Renal pelvis (tissue), 4 donors: ENCODE data around the gene GPHN. TPM values are rescaled to one million over a fixed set of nuclear protein-coding genes. Genes with fewer than 3 reads are reported as not detected.
A peak's percentile ranks its signal among the peaks of the same experiment; 100 is the strongest.
"Not testable (repeated sequence)": the region's sequence is repeated elsewhere in the genome, so short reads cannot be mapped to it uniquely, and the experiment has no call there.

Experiments
- DNase-seq: peaks from one replicate; pipeline ENCODE4 v3.0.0-alpha.2; 2013
- polyA plus RNA-seq, 3 donors: library from polyadenylated mRNA; unstranded; fragments of 120-200 nt; gene quantifications; one replicate each; pipeline ENCODE4 v1.2.1, GENCODE V29; 2013; ENCODE audit not compliant: insufficient read length in 3 of 3

Gene GPHN
- polyA plus RNA-seq, 3 donors: 70.3 to 83.7 (median 71.6) TPM

GRCh38 chr14:66651536-66652220, 143.7 kb downstream of the GPHN start:
- DNase-seq: no peak

DNA sequence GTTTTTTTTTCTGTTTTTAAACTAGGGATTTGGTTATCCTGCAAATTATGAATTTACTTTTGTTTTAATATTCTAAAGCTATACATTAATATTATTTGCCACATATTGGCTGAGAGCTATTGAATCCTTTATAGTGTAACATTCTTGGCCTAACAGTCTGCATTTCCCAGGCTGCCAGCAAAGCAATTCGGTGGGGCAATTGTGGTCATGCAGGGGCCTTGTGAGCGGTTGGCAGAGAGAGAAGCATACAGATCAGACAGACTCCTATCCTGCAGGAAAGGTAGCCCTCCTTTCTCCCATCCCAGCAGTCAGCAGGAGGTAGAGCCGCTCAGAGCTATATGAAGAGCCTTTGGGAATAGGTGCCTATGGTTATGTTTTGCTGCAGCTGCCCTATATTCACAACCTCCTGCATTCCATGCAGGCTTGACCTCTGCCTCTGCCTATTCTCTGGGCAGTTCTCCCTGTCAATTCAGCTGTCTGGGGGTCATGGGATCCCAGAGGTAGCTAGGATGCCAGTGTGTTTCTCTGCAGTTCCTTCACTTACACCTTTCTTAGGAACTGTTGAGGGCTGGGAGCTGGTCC, 144.7 kb downstream of the GPHN start:
- DNase-seq: no peak

- no peak for DNase-seq
These were observed 149.8 kb downstream of the GPHN start for GRCh38 chr14:66657780-66658179.

DNA sequence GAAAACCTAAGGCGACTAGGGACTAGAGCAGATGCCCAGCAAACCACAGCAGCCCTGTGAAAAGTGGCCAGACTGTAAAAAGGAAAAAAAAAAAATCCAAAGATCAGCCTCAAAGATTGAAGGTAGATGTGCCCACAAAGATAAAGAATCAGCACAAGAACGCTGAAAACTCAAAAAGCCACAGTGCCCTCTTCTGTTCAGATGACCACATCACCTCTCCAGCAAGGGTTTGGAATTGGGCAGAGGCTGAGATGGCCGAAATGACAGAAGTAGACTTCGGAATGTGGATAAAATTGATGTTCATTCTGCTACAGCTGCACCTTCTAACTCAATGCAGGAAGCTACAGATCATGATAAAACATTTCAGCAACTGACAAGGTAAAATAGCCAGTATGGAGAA, 154.4 kb downstream of the GPHN start:
- DNase-seq: no peak

- DNase-seq: no peak
These were observed 169.8 kb downstream of the GPHN start for GRCh38 chr14:66677780-66678179.

DNA sequence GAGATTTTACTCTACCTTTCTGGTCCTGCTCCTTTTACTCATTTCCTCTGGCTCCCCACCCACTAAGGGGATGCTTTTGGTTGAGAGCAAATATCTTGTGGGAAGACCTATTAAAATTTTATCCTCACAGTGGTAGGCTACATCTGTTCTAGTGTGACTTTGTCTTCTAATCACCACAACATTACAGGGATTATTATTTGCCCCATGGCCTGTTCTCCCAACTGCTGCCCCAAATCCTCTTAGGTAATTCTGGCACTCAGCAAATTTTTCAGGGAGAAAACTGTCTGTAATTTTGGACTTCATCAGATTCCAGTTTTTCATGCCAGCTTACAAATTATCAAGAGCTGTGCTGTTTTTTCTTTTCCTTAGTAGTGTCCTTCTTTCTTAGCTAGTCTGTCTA, 172.3 kb downstream of the GPHN start:
- DNase-seq: no peak

- no peak for DNase-seq
These were observed 188.4 kb downstream of the GPHN start for GRCh38 chr14:66696326-66696725.

- DNase-seq: no peak
These were observed 190.6 kb downstream of the GPHN start for GRCh38 chr14:66698503-66698902.

DNA sequence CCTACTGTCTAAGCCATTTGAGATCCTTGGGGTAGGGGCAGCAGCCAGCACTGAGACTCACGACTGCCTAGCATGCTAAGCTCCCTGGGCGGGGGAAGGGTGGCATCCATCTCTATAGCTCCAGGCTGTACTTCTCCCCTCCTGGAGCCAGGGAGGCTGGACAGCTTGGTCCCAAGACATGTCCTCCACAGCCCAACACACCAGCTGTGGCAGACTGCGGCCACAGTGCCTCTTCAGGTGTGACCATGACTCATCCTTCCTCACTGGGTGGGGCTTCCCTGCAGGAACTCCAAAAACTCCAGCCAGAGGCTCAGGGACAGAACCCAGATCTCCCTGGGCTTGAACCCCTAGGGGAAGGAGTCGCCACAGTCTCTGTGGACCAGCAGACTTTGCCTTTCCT, 193.9 kb downstream of the GPHN start:
- no peak for DNase-seq

DNA sequence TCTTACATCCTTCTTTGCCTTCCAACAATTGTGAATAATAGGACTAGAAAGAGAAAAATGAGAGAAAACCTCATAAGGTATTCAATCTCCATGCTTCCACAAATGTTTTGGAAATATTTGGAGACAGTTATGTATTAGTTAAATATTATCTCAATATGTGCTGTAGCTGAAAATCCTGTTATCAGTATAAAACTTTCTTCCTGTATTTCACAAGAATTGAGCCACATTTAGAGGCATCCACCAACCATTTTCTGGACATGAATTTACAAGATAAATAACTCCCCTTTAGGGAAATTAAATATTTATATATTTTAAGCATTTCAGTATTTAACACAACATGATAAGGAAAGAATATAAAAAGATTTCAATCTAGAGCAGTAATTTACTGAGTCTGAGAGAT, 200.3 kb downstream of the GPHN start:
- DNase-seq: no peak

DNA sequence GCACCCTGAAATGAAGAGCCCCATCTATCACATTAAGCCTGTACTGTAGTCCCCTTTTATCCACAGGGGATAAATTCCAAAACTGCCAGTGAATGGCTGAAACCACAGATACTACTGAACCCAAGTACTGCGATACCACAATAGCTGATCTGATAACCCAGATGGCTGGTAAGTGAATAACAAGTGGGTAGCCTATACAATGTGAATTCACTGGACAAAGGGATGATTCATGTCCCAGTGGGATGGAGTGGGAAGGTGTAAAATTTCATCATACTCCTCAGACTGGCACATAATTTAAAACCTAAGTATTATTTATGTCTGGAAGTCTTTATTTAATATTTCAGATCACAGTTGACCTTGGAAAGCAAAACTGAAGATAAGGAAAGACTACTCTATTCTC, 201.3 kb downstream of the GPHN start:
- DNase-seq: no peak

DNA sequence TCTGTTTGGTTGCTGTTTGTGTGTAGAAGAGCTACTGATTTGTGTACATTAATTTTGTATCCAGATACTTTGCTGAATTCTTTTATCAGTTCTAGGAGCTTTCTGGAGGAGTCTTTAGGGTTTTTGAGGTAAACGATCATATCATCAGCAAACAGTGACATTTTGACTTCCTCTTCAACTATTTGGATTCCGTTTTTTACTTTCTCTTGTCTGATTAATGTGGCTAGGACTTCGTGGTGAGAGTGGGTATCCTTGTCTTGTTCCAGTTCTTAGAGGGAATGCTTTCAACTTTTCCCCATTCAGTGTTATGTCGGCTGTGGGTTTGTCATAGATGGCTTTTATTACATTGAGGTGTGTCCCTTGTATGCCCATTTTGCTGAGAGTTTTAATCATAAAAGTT, 206.3 kb downstream of the GPHN start:
- DNase-seq: not testable (repeated sequence)

GRCh38 chr14:66715313-66715712, 207.4 kb downstream of the GPHN start:
- not testable (repeated sequence) for DNase-seq

DNA sequence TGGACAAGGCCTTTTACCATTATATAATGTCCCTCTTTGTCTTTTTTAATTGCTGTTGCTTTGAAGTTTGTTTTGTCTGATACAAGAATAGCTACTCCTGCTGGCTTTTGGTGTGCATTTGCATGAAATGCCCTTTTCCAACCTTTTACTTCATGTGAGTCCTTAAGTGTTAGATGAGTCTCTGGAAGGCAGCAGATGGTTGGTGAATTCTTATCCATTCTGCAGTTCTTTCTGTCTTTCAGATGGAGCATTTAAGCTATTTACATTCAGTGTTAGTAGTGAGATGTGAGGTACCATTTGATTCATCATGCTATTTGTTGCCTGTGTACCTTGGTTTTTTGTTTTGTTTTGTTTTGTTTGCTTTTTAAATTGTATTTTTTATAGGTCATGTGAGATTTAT, 208.3 kb downstream of the GPHN start:
- no peak for DNase-seq

GRCh38 chr14:66717561-66718140, 209.7 kb downstream of the GPHN start:
- DNase-seq: no peak

DNA sequence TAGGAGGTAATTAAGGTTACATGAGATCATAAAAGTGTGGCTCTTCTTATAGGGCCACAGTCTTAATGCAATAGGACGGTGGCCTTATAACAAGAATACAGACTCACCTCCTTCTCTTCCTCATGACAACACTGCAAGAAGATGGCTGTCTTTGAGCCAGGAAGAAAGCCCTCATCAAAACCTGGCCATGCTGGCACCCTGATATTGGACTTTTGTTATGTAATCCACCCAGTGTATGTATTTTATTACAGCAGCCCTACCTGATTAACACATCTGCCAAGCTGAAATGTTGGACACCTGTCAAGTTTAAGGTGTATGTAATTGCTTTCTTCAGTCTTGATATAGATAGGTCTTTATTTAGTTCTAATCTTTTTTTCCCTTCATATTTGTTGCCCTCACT, 217.0 kb downstream of the GPHN start:
- DNase-seq: no peak

- DNase-seq: not testable (repeated sequence)
These were observed 223.4 kb downstream of the GPHN start for GRCh38 chr14:66731298-66731697.

GRCh38 chr14:66735853-66736252, 227.9 kb downstream of the GPHN start:
- DNase-seq: no peak

- DNase-seq: no peak
These were observed 231.9 kb downstream of the GPHN start for GRCh38 chr14:66739826-66740225.

- no peak for DNase-seq
These were observed 237.1 kb downstream of the GPHN start for GRCh38 chr14:66745078-66745477.

- peak; percentile 10 for DNase-seq
These were observed 238.5 kb downstream of the GPHN start for GRCh38 chr14:66746316-66747006.

- DNase-seq: no peak
These were observed 244.2 kb downstream of the GPHN start for GRCh38 chr14:66752109-66752508.

- DNase-seq: no peak
These were observed 250.2 kb downstream of the GPHN start for GRCh38 chr14:66758031-66758613.
